HG03457 (cell line): ENCODE results near the gene LMNA.
"Not testable (repeated sequence)": the region's sequence is repeated elsewhere in the genome, so short reads cannot be mapped to it uniquely, and the experiment has no call there.

Experiments used
- ATAC-seq: cut with Tn5 transposase; IDR thresholded peaks from one replicate; pipeline ENCODE4 v1.9.1; 2021; ENCODE audit warnings: moderate number of reproducible peaks; ENCODE audit not compliant: unreplicated experiment

LMNA gene

GRCh38 chr1:156157506-156157905 is 43.0 kb downstream of the LMNA start:
- ATAC-seq: no peak

GRCh38 chr1:156157966-156158365 is 43.5 kb downstream of the LMNA start:
- ATAC-seq: no peak

- ATAC-seq: no peak
These were observed 45.7 kb downstream of the LMNA start for GRCh38 chr1:156160000-156160742.

- ATAC-seq: no peak
These were observed 46.2 kb downstream of the LMNA start for GRCh38 chr1:156160743-156161171.

GRCh38 chr1:156162430-156163037 is 48.0 kb downstream of the LMNA start:
- no peak for ATAC-seq

GRCh38 chr1:156163712-156164111 is 49.2 kb downstream of the LMNA start:
- no peak for ATAC-seq

- ATAC-seq: no peak
These were observed 49.8 kb downstream of the LMNA start for GRCh38 chr1:156164125-156164831.

GRCh38 chr1:156165083-156165482 is 50.6 kb downstream of the LMNA start:
- ATAC-seq: no peak

GRCh38 chr1:156167536-156167935 is 53.0 kb downstream of the LMNA start:
- ATAC-seq: no peak

GRCh38 chr1:156172696-156173470 is 58.4 kb downstream of the LMNA start:
- ATAC-seq: no peak

- no peak for ATAC-seq
These were observed 62.2 kb downstream of the LMNA start for GRCh38 chr1:156176610-156177210.

- ATAC-seq: no peak
These were observed 63.6 kb downstream of the LMNA start for GRCh38 chr1:156177919-156178654.

GRCh38 chr1:156180471-156180870 is 66.0 kb downstream of the LMNA start:
- ATAC-seq: no peak

- not testable (repeated sequence) for ATAC-seq
These were observed 66.9 kb downstream of the LMNA start for GRCh38 chr1:156181391-156181924.

- not testable (repeated sequence) for ATAC-seq
These were observed 67.7 kb downstream of the LMNA start for GRCh38 chr1:156182010-156182779.

GRCh38 chr1:156186347-156187177 is 72.1 kb downstream of the LMNA start:
- ATAC-seq: not testable (repeated sequence)
